GM18520 (cell line): ENCODE results near the gene PSME1.
"Not testable (repeated sequence)": the region's sequence is repeated elsewhere in the genome, so short reads cannot be mapped to it uniquely, and the experiment has no call there.

Experiments
- ATAC-seq: cut with Tn5 transposase; IDR thresholded peaks from one replicate; pipeline ENCODE4 v1.9.1; 2021; ENCODE audit not compliant: unreplicated experiment

Gene PSME1

DNA sequence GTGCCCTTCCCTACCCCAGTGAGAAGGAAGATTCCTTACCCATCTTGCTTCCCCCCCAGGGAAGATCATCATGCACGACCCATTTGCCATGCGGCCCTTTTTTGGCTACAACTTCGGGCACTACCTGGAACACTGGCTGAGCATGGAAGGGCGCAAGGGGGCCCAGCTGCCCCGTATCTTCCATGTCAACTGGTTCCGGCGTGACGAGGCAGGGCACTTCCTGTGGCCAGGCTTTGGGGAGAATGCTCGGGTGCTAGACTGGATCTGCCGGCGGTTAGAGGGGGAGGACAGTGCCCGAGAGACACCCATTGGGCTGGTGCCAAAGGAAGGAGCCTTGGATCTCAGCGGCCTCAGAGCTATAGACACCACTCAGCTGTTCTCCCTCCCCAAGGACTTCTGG is 32.5 kb upstream of the PSME1 start:
- ATAC-seq, result no peak

DNA sequence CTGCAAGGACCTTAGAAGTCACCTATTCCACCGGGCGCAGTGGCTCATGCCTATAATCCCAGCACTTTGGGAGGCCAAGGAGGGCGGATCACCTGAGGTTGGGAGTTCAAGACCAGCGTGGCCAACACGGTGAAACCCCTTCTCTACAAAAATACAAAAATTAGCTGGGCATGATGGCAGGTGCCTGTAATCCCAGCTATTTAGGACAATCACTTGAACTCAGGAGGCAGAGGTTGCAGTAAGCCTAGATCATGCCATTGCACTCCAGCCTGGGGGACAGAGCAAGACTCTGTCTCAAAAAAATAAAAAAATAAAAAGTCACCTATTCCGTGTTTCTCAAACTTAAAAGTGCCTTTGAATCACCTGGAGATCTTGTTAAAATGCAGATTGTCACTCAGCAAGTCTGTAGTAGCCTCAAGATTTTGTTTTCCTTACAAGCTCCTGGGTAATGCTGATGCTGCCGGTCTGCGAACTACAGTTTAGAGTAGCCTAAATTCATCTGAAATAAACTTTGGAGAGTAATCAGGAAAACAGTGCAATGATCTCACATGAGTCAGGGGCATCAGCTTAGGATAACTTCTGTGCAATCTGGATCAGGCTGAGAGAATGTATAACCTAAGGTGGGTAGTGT is 30.3 kb upstream of the PSME1 start:
- ATAC-seq, result not testable (repeated sequence)

- ATAC-seq, result no peak
Measured at GRCh38 chr14:24106672-24107271, 29.2 kb upstream of the PSME1 start.

- no peak for ATAC-seq
Measured at GRCh38 chr14:24108336-24108874, 27.6 kb upstream of the PSME1 start.

DNA sequence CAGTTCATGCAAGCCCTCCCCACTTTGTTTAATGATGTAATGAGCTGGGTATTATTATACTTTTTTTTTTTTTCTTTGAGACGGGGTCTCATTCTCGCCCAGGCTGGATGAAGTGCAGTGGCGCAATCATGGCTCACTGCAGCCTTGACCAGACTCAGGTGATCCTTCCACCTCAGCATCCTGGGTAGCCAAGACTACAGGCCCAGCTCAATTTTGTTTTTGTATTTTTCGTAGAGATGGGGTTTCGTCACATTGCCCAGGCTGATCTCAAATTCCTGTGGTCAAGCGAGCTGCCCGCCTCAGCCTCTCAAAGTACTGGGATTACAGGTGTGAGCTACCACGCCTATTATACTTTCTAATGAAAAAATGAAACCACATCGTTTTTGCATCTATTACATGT is 25.9 kb upstream of the PSME1 start:
- no peak for ATAC-seq

GRCh38 chr14:24110523-24110922 is 25.5 kb upstream of the PSME1 start:
- ATAC-seq, result no peak

DNA sequence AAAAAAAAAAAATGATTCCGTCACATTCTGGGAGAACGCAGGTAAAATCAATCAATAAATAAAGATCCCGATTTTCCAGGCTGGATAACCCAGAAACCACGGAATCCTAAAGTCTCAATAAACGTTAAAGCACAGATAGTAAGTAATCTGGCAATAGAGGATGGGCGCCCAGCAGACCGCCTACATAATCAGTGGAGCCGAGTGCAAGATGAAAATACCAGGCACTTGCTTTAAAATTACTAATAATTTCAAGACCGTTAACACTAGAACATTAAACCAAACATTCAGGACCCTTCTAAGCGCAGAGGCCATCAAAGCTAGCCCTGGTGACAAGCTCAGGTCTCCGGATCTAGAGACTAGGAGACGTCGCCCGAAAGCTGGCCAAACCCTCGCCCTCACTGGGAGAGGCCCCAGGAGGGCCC is 22.6 kb upstream of the PSME1 start:
- ATAC-seq, result no peak

DNA sequence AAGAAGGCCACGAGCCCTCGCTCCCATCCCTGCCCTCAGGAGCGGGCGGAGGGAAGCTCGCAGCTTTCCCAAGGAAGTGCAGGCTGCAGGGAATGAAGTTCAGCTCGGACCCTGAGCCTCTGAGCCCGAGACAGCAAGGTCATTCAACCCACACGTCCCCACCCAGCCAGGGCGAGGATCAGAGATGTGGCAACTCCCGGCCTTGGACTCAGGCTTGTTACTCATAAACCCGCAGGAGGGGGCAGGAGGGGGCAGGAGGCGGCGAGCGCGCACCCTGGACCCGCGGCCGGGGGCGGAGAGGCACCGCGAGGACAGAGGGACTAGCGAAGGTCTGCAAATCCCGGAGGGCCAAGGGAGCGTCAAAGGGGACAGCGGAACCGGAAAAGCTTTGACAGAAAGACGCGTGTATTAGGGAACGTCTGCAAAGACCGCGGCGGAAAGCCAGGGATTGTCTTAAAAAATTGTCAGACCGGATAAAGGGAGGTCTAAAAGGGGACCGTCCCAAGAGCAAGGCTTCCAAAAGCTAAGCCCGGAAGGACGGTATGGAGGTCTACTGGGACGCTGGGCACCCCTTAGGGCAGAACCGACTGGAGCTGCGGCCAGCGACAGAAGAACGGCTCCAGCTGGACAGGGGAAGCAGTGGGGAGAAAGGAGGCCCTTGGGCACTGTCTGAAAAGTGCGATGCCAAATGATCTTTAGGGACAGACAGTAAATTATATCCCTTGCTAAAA is 22.0 kb upstream of the PSME1 start:
- peak; percentile 0 for ATAC-seq

DNA sequence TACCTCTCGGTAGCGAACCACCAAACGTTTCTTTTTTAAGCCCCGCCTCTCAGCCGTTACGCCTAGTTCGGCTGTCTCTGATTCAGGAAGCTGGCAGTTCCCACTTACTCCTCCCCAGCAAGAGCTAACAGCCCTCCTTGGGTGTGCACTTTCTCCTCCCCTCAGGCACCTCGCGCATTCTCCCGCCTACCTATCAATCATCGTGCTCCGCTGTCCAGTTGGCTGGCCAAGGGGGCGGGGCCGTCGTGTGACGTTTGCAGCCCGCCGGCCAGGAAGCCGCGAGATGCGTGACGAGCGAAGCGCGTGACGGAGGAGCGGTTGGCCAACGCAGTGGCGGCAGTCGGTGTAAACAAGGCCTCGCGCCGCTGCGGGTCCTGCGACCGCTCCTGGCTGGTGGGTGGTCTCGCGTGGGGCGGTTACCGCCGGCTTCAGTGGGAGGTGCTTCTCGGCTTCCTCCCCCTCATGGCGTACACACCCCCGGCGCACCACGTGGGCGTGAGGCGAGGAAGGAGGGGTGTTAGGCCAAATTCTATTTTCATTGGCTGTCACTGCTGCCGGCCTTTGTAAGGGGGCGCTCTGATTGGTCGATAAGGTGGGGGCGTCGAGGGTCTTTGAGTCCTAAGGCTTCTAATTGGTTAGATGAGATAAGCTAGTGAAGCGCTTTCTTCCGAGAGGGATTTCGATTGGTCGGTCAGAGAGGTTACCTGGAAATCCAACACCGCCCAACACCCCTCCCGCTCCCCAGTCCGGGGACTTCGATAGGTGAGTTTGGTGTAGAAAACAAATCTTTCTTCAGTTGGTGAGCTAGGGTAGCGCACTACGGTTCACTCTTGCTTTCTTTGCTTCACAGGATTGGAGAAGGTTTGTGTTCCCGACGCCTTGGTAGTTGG is 21.2 kb upstream of the PSME1 start, which contains the start of the genes DCAF11 and NRL:
TSS of gene DCAF11 (plus strand) at position 246 of the 890 bp plus-strand sequence. CDS start 818 bp downstream, outside the sequence.
TSS of gene NRL (minus strand) at position 418 of the 890 bp plus-strand sequence. CDS start 32,101 bp downstream, outside the sequence.
- ATAC-seq, result peak; percentile 82

DNA sequence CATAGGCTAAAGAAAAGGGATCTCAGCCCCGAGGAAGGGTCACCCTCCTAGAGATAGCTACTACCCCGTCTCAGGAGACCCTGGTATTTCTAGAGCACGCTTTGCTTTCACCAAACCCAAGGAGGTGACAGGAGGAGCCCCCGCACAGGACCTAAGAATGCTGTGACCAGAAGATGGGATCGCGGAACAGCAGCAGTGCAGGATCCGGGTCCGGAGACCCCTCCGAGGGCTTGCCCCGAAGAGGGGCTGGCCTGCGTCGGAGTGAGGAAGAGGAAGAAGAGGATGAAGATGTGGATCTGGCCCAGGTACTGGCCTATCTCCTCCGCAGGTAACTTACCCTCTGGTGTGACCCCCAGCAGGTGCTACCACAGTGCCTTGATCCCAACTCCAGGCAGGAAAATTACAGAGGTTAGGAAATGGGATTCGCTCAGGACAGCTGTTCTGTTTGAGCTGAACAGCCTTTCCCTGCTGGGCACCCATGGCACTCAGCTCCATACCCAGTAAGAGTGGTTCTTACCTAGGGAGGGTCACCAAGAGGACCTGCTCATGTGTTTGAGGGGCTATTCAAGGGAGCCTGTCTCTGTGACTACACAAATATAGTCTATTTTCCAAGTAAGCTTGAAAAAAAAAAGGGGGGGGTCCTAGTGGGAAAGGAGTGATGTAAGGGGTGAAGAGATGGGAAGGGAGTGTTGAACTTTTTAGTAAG is 20.4 kb upstream of the PSME1 start:
- ATAC-seq, result no peak

DNA sequence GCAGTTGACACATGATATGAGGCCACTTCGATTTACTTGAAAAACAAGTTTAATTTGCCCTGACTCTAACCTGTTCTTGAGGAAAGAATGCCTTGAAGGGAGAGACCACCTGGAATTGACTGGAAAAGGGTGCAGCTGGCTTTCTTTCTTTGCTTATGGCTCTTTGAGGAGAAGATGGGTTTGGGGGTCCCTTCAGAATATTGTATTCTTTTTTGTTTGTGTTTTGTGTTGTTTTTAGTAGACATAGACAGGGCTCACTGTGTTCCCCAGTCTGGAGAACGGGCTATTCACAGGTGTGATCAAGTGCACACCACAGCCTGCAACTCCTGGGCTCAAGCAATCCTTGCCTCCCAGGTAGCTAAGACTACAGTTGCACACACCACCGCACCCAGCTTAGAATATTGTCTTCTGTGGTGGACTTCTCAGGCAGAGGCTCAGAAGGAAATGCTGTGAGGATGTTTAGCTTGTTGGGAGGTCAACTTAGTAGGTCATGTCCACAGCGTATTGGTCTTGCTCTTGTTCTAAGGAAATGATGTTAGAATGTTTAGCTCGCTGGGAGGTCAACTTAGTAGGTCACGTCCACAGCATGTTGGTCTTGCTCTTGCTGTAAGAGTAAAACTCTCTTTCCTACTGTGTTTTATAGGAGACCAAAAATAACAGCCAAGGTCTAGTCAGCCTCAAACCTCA is 19.7 kb upstream of the PSME1 start:
- ATAC-seq, result no peak

GRCh38 chr14:24117179-24117578 is 18.8 kb upstream of the PSME1 start:
- ATAC-seq, result no peak

GRCh38 chr14:24119691-24120090 is 16.3 kb upstream of the PSME1 start:
- no peak for ATAC-seq

DNA sequence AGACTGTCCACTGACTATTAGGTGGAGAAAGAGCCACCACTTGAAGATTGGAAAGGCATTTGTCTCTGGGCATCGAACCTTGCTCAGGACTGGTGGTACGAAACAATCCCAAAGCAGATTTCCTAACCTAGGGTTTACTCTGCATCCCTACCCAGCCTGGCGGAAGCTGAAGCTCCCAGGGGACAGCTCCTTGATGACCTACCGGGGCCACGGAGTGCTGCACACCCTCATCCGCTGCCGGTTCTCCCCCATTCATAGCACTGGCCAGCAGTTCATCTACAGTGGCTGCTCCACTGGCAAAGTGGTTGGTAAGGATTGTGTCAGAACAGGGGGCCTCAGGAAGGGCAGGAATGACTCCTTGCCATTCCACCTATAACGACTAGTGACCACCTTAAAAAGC is 14.8 kb upstream of the PSME1 start:
- ATAC-seq, result no peak

GRCh38 chr14:24122416-24122815 is 13.6 kb upstream of the PSME1 start:
- ATAC-seq, result no peak

GRCh38 chr14:24122898-24123297 is 13.1 kb upstream of the PSME1 start:
- no peak for ATAC-seq

DNA sequence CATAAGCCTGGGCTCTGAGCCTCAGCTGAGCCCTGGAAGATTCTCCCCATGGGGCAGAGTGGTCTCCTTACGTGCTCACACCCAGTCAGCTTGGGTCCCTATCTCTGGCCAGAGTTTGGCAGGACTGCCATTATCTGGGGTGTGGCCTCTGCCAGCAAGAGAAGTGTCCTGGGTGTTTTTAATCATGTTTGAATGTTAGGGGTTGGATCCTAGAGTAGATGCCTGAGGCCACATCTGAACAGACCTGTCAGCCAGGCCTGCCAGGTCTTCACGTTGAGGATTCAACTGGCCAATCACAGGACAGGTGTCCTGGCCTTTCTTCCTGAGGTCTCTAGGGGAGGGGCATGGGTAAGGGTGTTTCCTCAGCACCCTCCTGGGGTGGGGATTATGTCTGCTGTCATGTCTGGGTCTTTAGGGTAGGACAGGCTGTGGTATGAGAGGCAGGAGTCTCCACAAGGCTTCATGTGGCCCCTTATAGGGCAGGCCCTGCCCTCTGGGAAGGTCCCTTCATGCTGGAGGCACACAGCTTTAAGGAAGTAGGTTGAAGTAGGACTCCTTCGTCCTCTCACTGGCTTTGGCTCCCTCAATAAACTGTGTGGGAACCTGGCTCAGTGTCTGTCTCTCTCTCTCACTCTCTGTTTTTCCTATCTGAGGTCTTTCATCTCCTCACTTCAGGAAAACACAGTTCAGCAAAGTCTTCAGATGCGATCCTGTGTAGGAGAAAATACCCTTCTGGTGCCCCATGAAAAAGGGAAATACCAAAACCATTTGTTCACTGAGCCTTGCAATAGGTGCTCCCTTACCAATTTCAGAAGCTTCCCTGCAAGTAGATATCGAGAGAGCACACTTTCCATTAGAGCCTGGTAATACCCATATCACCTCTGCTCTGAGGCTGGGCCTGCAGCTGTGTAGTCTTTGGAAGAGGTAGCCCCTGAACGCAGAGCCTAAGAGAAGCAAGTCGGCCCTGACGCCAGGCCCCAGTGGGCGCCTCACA is 12.3 kb upstream of the PSME1 start:
- peak; percentile 47 for ATAC-seq

DNA sequence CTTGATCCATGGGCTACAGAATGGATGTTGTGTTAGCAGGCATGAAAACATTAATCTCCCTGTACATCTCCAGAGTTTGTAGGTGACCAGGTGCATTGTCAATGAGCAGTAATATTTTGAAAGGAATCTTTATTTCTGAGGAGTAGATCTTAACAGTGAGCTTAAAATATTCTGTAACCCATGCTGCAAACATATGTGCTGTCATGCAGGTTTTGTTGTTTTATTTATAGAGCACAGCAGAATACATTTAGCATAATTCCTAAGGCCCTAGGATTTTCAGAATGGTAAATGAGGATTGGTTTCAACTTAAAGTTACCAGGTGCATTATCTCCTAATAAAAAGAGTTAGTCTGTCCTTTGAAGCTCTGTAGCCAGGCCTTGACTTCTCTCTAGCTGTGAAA is 9.1 kb upstream of the PSME1 start:
- no peak for ATAC-seq
